Retinal pigment epithelial cell (primary cell): ENCODE data around the gene RALY.

Experiments used
- DNase-seq: peaks from one replicate; pipeline ENCODE4 v3.0.0-alpha.2; 2010; ENCODE audit warnings: low read depth
- H3K4me3 ChIP-seq: 2 replicates; pipeline ENCODE4 v1.5.1; 2011; ENCODE audit warnings: mild to moderate bottlenecking, low read length, control low read depth, moderate library complexity
- TF ChIP-seq, protein P1 (sequence below): conservative IDR thresholded peaks from 2 replicates; pipeline ENCODE4 v1.5.1; 2011; ENCODE audit warnings: low read depth, low read length, control low read depth, inconsistent platforms

RALY gene

DNA sequence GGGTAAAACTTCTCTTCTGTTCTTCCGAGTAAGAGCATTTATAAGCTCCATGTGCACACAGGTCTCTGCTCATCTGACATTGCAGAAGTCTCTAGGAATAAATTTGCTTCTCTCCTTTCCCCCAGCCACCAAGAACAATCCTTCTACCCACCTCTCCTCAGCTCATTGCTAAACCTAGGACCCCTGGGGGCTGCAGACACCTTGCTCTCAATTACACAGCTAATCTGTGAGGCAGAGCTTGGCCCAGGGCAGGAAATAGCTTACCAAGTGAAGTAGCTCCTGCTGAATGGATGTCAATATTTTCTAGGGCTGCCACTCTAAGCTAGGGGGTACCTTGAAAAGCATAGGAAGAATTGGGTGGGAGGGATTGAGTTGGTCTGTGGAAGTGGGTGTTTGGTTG is 74.3 kb downstream of the RALY start:
- no peak for DNase-seq
- H3K4me3 ChIP-seq = no peak overlapping the region
- TF ChIP-seq, protein P1, sequence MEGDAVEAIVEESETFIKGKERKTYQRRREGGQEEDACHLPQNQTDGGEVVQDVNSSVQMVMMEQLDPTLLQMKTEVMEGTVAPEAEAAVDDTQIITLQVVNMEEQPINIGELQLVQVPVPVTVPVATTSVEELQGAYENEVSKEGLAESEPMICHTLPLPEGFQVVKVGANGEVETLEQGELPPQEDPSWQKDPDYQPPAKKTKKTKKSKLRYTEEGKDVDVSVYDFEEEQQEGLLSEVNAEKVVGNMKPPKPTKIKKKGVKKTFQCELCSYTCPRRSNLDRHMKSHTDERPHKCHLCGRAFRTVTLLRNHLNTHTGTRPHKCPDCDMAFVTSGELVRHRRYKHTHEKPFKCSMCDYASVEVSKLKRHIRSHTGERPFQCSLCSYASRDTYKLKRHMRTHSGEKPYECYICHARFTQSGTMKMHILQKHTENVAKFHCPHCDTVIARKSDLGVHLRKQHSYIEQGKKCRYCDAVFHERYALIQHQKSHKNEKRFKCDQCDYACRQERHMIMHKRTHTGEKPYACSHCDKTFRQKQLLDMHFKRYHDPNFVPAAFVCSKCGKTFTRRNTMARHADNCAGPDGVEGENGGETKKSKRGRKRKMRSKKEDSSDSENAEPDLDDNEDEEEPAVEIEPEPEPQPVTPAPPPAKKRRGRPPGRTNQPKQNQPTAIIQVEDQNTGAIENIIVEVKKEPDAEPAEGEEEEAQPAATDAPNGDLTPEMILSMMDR = no peak

DNA sequence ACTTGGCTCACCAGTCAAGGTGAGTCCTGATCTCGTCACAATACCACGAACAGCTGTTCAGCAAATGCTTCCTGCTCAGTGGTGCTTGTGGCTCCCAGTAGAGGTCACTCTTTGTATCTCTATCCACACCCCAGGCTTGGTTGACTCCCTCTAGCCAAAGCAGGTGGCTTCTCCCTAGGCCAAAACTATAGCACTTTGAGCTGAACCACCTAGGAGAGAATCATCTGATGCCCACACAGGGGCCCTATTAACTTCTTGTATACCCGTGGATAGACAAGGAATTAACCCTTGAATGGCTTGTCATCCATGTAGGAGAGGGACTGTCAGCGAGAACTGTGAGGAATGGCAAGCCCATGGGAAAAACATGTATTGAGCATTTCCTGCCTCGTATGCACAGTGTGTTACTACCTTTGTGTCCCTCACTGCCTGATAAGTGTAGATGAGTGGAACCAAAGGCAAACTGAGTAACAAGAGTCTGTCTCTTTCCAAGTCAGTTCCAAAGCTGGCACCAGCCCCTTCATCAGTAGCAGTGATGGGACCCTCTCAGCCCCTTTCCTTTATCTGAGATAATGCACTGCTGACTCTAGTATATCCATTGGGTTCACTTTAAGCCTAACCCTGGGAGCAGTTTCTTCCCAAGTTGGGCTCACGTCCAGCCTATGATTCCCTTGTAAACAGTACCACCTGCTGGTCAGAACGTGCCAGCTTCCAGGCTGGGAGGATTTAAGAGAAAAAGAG is 75.8 kb downstream of the RALY start:
- TF ChIP-seq, protein P1 = peak; percentile 89
- peak; percentile 49 for DNase-seq
- no peak overlapping the region for H3K4me3 ChIP-seq

DNA sequence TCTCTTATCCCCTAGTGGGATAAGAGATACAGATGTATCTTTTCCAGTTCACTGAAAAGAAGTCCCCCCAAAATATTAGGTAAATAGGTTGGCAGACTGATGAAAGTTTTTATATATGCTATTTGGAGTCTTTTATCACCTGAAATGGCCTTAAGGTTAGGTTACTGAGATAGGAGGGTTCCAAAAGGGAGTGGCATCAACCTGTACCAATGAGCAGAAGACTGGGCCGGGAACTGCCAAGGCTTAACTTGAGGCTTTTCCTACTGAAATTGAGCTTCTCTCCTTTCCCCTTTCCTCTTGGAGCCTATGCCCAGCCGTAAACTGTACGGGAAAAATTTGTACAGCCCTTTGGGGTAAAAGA is 76.3 kb downstream of the RALY start:
- TF ChIP-seq, protein P1 = no peak
- H3K4me3 ChIP-seq = no peak overlapping the region
- DNase-seq = no peak

DNA sequence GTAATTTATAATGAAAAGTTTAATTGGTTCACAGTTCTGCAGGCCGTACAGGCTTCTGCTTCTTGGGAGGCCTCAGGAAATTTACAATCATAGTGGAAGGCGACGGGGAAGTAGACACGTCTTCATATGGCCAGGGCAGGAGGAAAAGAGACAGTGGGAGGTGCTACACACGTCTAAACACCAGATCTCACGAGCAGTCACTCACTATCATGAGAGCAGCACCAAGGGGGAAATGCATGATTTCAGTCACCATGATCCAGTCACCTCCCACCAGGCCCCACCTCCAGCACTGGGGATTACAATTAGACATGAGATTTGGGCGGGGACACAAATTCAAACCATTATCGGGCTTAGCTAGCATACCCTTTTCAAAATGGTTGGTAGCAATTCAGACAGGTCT is 77.1 kb downstream of the RALY start:
- TF ChIP-seq, protein P1 = no peak
- no peak for DNase-seq
- H3K4me3 ChIP-seq = no peak overlapping the region

DNA sequence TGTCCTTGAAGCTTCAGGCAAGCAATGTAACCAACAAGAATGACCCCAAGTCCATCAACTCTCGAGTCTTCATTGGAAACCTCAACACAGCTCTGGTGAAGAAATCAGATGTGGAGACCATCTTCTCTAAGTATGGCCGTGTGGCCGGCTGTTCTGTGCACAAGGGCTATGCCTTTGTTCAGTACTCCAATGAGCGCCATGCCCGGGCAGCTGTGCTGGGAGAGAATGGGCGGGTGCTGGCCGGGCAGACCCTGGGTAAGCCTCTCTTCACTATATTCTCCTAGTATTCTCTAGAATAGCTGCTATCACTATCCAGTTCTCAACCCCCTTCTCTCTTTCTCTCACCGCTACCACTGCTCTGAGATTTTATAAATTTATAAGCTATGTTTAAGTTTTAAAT is 78.4 kb downstream of the RALY start:
- DNase-seq = no peak
- H3K4me3 ChIP-seq = no peak overlapping the region
- TF ChIP-seq, protein P1 = no peak

DNA sequence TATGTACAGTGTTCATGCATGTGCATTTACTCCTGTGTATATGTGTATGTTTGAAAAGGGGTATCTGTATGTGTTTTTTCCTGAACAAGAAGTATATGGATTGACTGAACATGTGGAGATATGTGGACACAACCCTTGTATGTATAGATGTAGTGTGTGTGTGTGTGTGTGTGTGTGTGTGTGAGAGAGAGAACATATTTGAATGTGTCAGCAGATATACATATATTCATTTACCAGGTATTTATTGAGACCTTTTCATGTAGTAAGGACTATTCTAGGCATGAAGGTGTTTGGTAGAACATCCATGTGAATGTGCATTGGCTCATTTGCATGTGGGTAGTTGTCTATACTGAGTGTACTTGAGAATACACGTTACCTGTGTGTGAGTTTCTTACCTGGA is 79.1 kb downstream of the RALY start:
- H3K4me3 ChIP-seq = no peak overlapping the region
- DNase-seq = no peak
- TF ChIP-seq, protein P1 = no peak

DNA sequence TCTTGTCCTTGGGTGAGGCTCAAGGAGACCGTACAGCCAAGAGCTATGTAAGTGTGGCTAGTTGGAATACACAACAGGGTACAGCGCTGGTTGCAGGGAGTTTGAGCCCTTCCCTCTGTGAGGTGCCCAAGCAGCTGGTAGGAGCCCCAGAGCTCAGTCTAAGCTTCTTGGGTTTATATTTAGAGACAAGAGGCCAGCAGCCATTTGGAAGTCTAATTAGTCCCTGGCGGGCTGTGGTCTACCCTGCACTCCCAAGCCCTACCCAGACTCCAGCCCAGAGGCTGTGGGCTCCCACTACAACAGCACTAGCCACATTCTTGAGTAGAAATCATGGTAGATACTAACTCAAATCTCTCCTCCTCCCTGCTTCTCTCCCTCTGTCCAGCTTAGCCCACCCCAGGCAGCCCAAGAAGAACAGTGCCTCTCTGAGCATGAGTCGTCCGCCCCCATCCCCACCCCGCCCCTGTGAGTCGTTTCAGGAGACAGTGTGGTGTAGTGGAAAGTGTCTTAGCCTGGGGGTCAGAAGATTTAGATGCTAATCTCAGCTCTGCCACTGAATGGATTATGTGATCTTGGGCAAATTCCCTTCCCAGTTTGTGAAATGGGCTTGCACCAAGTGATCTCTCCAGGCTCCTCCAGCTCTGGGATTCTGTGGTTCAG is 80.5 kb downstream of the RALY start:
- H3K4me3 ChIP-seq = no peak overlapping the region
- TF ChIP-seq, protein P1 = no peak

More for the DNA sequence above, 80.5 kb downstream of the RALY start:
- no peak for DNase-seq
